H9 (cell line): ENCODE measurements around the gene PEAK3. TPM values are rescaled to one million over a fixed set of nuclear protein-coding genes. Genes with fewer than 3 reads are reported as not detected.

Experiments used
- DNase-seq: peaks from one replicate; pipeline ENCODE4 v3.0.0-alpha.2; 2017
- H2AFZ ChIP-seq: one replicate; pipeline ENCODE4 v1.6.1; 2013; ENCODE audit warnings: mild to moderate bottlenecking, low read length, control low read depth, moderate library complexity
- H2AK5ac ChIP-seq: 2 replicates; pipeline ENCODE4 v1.6.1; 2013; ENCODE audit warnings: low read length, control low read depth, mixed read lengths; ENCODE audit not compliant: insufficient read length
- H2BK120ac ChIP-seq: one replicate; pipeline ENCODE4 v1.6.1; 2013; ENCODE audit warnings: low read depth, mild to moderate bottlenecking, low read length, control low read depth, inconsistent platforms; ENCODE audit not compliant: poor library complexity, severe bottlenecking
- H2BK12ac ChIP-seq: 2 replicates; pipeline ENCODE4 v1.6.1; 2013; ENCODE audit warnings: low read length, control low read depth, mixed read lengths, low read depth; ENCODE audit not compliant: insufficient read length
- H2BK15ac ChIP-seq: 2 replicates; pipeline ENCODE4 v1.6.1; 2013; ENCODE audit warnings: low read depth, low read length, control low read depth
- H2BK20ac ChIP-seq: one replicate; pipeline ENCODE4 v1.6.1; 2013; ENCODE audit warnings: low read depth, mild to moderate bottlenecking, low read length, control low read depth, inconsistent platforms; ENCODE audit not compliant: poor library complexity, severe bottlenecking
- H2BK5ac ChIP-seq: 2 replicates; pipeline ENCODE4 v1.6.1; 2013; ENCODE audit warnings: low read length, control low read depth, mixed read lengths; ENCODE audit not compliant: insufficient read length
- H3K14ac ChIP-seq: 2 replicates; pipeline ENCODE4 v1.6.1; 2013; ENCODE audit warnings: low read length, control low read depth; ENCODE audit not compliant: insufficient read depth
- H3K18ac ChIP-seq: 2 replicates; pipeline ENCODE4 v1.6.1; 2013; ENCODE audit warnings: low read depth, mild to moderate bottlenecking, mixed read lengths, low read length, control low read depth; ENCODE audit not compliant: insufficient read length
- H3K23ac ChIP-seq: 2 replicates; pipeline ENCODE4 v1.6.1; 2013; ENCODE audit warnings: low read length, control low read depth, mixed read lengths, low read depth; ENCODE audit not compliant: insufficient read length
- H3K23me2 ChIP-seq: 2 replicates; pipeline ENCODE4 v1.6.1; 2013; ENCODE audit warnings: low read depth, mild to moderate bottlenecking, mixed read lengths, low read length, control low read depth; ENCODE audit not compliant: insufficient read length, poor library complexity, severe bottlenecking
- H3K27ac ChIP-seq: 2 replicates; pipeline ENCODE4 v1.5.1; 2013; ENCODE audit warnings: low read length, control low read depth, mixed read lengths, low read depth; ENCODE audit not compliant: insufficient read length
- H3K27me3 ChIP-seq: 2 replicates; pipeline ENCODE4 v1.6.1; 2013; ENCODE audit warnings: low read length, control low read depth, inconsistent platforms; ENCODE audit not compliant: insufficient read depth
- H3K4ac ChIP-seq: 2 replicates; pipeline ENCODE4 v1.6.1; 2013; ENCODE audit warnings: low read depth, mild to moderate bottlenecking, control low read depth, inconsistent platforms, low read length, moderate library complexity
- H3K4me1 ChIP-seq: 2 replicates; pipeline ENCODE4 v1.6.1; 2013; ENCODE audit warnings: low read length, control low read depth, inconsistent platforms; ENCODE audit not compliant: insufficient read depth
- H3K4me2 ChIP-seq: 2 replicates; pipeline ENCODE4 v1.6.1; 2013; ENCODE audit warnings: low read length, control low read depth, mixed read lengths; ENCODE audit not compliant: insufficient read length, insufficient read depth
- H3K56ac ChIP-seq: 2 replicates; pipeline ENCODE4 v1.6.1; 2013; ENCODE audit warnings: low read depth, mild to moderate bottlenecking, mixed read lengths, low read length, control low read depth; ENCODE audit not compliant: insufficient read length
- H3K79me1 ChIP-seq: 2 replicates; pipeline ENCODE4 v1.6.1; 2013; ENCODE audit warnings: low read depth, mild to moderate bottlenecking, moderate library complexity, low read length, control low read depth, inconsistent platforms; ENCODE audit not compliant: insufficient read depth, poor library complexity, severe bottlenecking
- H3K79me2 ChIP-seq: 2 replicates; pipeline ENCODE4 v1.6.1; 2013; ENCODE audit warnings: low read length, control low read depth, inconsistent platforms; ENCODE audit not compliant: insufficient read depth
- H3K9ac ChIP-seq: 2 replicates; pipeline ENCODE4 v1.6.1; 2013; ENCODE audit warnings: low read length, control low read depth, mixed read lengths; ENCODE audit not compliant: insufficient read length; ENCODE audit errors: extremely low read depth
- H3K9me3 ChIP-seq: one replicate; pipeline ENCODE4 v1.6.1; 2013; ENCODE audit warnings: low read depth, low read length, inconsistent platforms; ENCODE audit not compliant: control insufficient read depth
- H3T11ph ChIP-seq: one replicate; pipeline ENCODE4 v1.6.1; 2013; ENCODE audit warnings: mild to moderate bottlenecking, low read length, control low read depth, inconsistent platforms
- H4K20me1 ChIP-seq: one replicate; pipeline ENCODE4 v1.6.1; 2013; ENCODE audit not compliant: control insufficient read depth, insufficient read length, insufficient read depth
- H4K5ac ChIP-seq: 2 replicates; pipeline ENCODE4 v1.6.1; 2013; ENCODE audit warnings: low read depth, mild to moderate bottlenecking, mixed read lengths, low read length, control low read depth; ENCODE audit not compliant: insufficient read length
- H4K8ac ChIP-seq: replicated peaks from 2 replicates; pipeline ENCODE4 v1.6.1; 2013; ENCODE audit warnings: low read length, control low read depth, mixed read lengths, low read depth; ENCODE audit not compliant: insufficient read length
- H4K91ac ChIP-seq: 2 replicates; pipeline ENCODE4 v1.6.1; 2013; ENCODE audit warnings: low read depth, mild to moderate bottlenecking, moderate library complexity, mixed read lengths, low read length, control low read depth; ENCODE audit not compliant: insufficient read length
- H3K27ac Mint-ChIP-seq, 3 experiments: 2 replicates in 2 of 3; 3 replicates in 1 of 3; pipeline ENCODE4 v1.8.0; 2020 to 2021; ENCODE audit warnings: mixed read lengths in 3 of 3, mild to moderate bottlenecking in 1 of 3, moderate library complexity in 1 of 3
- H3K27me3 Mint-ChIP-seq: 2 replicates; pipeline ENCODE4 v1.8.0; 2021; ENCODE audit warnings: low read depth, mild to moderate bottlenecking, moderate library complexity, mixed read lengths
- H3K36me3 Mint-ChIP-seq, 3 experiments: 2 replicates in 2 of 3; 3 replicates in 1 of 3; pipeline ENCODE4 v1.8.0; 2020 to 2021; ENCODE audit warnings: low read depth in 3 of 3, mixed read lengths in 3 of 3; ENCODE audit not compliant: insufficient read depth in 1 of 3
- H3K4me1 Mint-ChIP-seq, 2 experiments: 2 replicates each; pipeline ENCODE4 v1.8.0; 2020; ENCODE audit warnings: mixed read lengths in 2 of 2
- H3K4me3 Mint-ChIP-seq, 2 experiments: 2 replicates in 1 of 2; 3 replicates in 1 of 2; pipeline ENCODE4 v1.8.0; 2020 to 2021; ENCODE audit warnings: mild to moderate bottlenecking in 2 of 2, mixed read lengths in 2 of 2, moderate library complexity in 1 of 2
- H3K9me3 Mint-ChIP-seq, 2 experiments: 2 replicates in 1 of 2; 3 replicates in 1 of 2; pipeline ENCODE4 v1.8.0; 2020; ENCODE audit warnings: mild to moderate bottlenecking in 2 of 2, mixed read lengths in 2 of 2, moderate library complexity in 1 of 2
- WGBS: extraction: QIAGEN DNeasy Blood & Tissue Kit; methylation state at CpG from one replicate; pipeline ENCODE4 v1.1.7; 2013; ENCODE audit warnings: missing lambda C conversion rate, low lambda C conversion rate, mixed read lengths; ENCODE audit not compliant: insufficient read length; ENCODE audit errors: extremely low coverage; 5-methylcytosine and 5-hydroxymethylcytosine counted together
- total RNA-seq: library from RNA; stranded (reverse); gene quantifications from 2 replicates; pipeline ENCODE4 v1.2.1, GENCODE V29; 2021
- TF ChIP-seq, protein P1 (sequence below): fragments of 200-600 bp; sonication (generic); conservative IDR thresholded peaks from 3 replicates; pipeline ENCODE4 v1.8.0; 2021; ENCODE audit warnings: antibody characterized with exemption, mild to moderate bottlenecking

Gene PEAK3
- total RNA-seq, 1 experiment from 2014 or later: not detected

GRCh38 chr19:2231621-2232221, 50.3 kb downstream of the PEAK3 start:
- Histone ChIP-seq H3K4me2 (no peak overlapping the region), H4K20me1 (no peaks in the 10 kb centered on the region), H4K91ac (no peak overlapping the region), H3K27ac (no peak overlapping the region), H3K4ac (no peak overlapping the region), H3K23me2 (peaks cover 9% of the 10 kb centered on the region), H3K18ac (no peak overlapping the region), H3K14ac (no peak overlapping the region), H3T11ph (no peak overlapping the region), H3K79me1 (no peaks in the 10 kb centered on the region), H3K79me2 (no peaks in the 10 kb centered on the region; the same call in 1 of the 2 replicates), H4K8ac (no peak overlapping the region), H3K56ac (no peak overlapping the region), H2BK15ac (no peak overlapping the region), H2BK20ac (no peak overlapping the region), H2BK12ac (no peak overlapping the region), H3K9ac (no peak overlapping the region), H2BK5ac (no peak overlapping the region), H3K23ac (no peak overlapping the region), H3K4me1 (no peaks in the 10 kb centered on the region), H2AFZ (no peak overlapping the region), H2BK120ac (no peak overlapping the region), H2AK5ac (no peak overlapping the region), H3K27me3 (no peaks in the 10 kb centered on the region), H4K5ac (no peak overlapping the region), H3K9me3 (no peaks in the 10 kb centered on the region)
- no peaks in the 10 kb centered on the region; the same call in 1 of the 2 replicates for H3K27me3 Mint-ChIP-seq
- TF ChIP-seq, protein P1, sequence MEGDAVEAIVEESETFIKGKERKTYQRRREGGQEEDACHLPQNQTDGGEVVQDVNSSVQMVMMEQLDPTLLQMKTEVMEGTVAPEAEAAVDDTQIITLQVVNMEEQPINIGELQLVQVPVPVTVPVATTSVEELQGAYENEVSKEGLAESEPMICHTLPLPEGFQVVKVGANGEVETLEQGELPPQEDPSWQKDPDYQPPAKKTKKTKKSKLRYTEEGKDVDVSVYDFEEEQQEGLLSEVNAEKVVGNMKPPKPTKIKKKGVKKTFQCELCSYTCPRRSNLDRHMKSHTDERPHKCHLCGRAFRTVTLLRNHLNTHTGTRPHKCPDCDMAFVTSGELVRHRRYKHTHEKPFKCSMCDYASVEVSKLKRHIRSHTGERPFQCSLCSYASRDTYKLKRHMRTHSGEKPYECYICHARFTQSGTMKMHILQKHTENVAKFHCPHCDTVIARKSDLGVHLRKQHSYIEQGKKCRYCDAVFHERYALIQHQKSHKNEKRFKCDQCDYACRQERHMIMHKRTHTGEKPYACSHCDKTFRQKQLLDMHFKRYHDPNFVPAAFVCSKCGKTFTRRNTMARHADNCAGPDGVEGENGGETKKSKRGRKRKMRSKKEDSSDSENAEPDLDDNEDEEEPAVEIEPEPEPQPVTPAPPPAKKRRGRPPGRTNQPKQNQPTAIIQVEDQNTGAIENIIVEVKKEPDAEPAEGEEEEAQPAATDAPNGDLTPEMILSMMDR: peak; percentile 33; the same call in 2 of the 3 replicates
- peak; percentile 53 for DNase-seq
- peaks cover 5 to 9% of the 10 kb centered on the region in 2 experiments for H3K4me1 Mint-ChIP-seq
- no peaks in the 10 kb centered on the region; a peak in 1 of 5 replicates for H3K9me3 Mint-ChIP-seq
- no CpG with 5 or more reads among the region's 21 CpGs for WGBS
- no peak overlapping the region for H3K4me3 Mint-ChIP-seq
- peak overlapping the region in 2 of 3 experiments; percentile 83 to 85; a peak in 3 of 7 replicates for H3K27ac Mint-ChIP-seq
- H3K36me3 Mint-ChIP-seq: peaks cover 6 to 48% (median 35%) of the 10 kb centered on the region in 3 experiments; a peak in 6 of 7 replicates
